ENCODE measurements around the gene ADGRE1. TPM values are rescaled to one million over a fixed set of nuclear protein-coding genes. Genes with fewer than 3 reads are reported as not detected.

Gene ADGRE1
- total and polyA plus RNA-seq, 2 of the 13 experiments (the other 11 are each of a cell fraction or from before 2014, with no cell fraction given), result not detected

- TF ChIP-seq ZNF687 (CRISPR knock-in tag; IDR thresholded peaks at IDR 0.05), result no peak
- TF ChIP-seq, protein P1, sequence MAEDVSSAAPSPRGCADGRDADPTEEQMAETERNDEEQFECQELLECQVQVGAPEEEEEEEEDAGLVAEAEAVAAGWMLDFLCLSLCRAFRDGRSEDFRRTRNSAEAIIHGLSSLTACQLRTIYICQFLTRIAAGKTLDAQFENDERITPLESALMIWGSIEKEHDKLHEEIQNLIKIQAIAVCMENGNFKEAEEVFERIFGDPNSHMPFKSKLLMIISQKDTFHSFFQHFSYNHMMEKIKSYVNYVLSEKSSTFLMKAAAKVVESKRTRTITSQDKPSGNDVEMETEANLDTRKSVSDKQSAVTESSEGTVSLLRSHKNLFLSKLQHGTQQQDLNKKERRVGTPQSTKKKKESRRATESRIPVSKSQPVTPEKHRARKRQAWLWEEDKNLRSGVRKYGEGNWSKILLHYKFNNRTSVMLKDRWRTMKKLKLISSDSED (CRISPR knock-in tag; IDR thresholded peaks at IDR 0.05), result no peak
Measured at GRCh38 chr19:6877766-6878165, 9.6 kb upstream of the ADGRE1 start (continued).

GRCh38 chr19:6886277-6886897, 992 bp upstream of the ADGRE1 start:
- WGBS (ENCODE audit: low lambda C conversion rate), result 31% methylated on average over 7 of the region's 7 CpGs
- TF ChIP-seq ZNF431 (CRISPR knock-in tag; IDR thresholded peaks at IDR 0.05; ENCODE audit: borderline replicate concordance, low read depth) (no peak), SRF (IDR thresholded peaks at IDR 0.05; ENCODE audit: low read depth, low read length) (no peak), IKZF1 (IDR thresholded peaks at IDR 0.05) (no peak), ZNF674 (CRISPR knock-in tag; IDR thresholded peaks at IDR 0.05; ENCODE audit: low read depth) (no peak), DR1 (CRISPR knock-in tag; IDR thresholded peaks at IDR 0.05) (no peak), ZC3H4 (CRISPR knock-in tag; IDR thresholded peaks at IDR 0.05; ENCODE audit: borderline replicate concordance) (no peak), ZNF567 (CRISPR knock-in tag; IDR thresholded peaks at IDR 0.05; ENCODE audit: borderline replicate concordance) (no peak), CHCHD3 (CRISPR knock-in tag; IDR thresholded peaks at IDR 0.05) (no peak)
- TF ChIP-seq, protein P2, sequence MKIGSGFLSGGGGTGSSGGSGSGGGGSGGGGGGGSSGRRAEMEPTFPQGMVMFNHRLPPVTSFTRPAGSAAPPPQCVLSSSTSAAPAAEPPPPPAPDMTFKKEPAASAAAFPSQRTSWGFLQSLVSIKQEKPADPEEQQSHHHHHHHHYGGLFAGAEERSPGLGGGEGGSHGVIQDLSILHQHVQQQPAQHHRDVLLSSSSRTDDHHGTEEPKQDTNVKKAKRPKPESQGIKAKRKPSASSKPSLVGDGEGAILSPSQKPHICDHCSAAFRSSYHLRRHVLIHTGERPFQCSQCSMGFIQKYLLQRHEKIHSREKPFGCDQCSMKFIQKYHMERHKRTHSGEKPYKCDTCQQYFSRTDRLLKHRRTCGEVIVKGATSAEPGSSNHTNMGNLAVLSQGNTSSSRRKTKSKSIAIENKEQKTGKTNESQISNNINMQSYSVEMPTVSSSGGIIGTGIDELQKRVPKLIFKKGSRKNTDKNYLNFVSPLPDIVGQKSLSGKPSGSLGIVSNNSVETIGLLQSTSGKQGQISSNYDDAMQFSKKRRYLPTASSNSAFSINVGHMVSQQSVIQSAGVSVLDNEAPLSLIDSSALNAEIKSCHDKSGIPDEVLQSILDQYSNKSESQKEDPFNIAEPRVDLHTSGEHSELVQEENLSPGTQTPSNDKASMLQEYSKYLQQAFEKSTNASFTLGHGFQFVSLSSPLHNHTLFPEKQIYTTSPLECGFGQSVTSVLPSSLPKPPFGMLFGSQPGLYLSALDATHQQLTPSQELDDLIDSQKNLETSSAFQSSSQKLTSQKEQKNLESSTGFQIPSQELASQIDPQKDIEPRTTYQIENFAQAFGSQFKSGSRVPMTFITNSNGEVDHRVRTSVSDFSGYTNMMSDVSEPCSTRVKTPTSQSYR (CRISPR knock-in tag; IDR thresholded peaks at IDR 0.05; ENCODE audit: borderline replicate concordance), result no peak
- TF ChIP-seq, protein P3, sequence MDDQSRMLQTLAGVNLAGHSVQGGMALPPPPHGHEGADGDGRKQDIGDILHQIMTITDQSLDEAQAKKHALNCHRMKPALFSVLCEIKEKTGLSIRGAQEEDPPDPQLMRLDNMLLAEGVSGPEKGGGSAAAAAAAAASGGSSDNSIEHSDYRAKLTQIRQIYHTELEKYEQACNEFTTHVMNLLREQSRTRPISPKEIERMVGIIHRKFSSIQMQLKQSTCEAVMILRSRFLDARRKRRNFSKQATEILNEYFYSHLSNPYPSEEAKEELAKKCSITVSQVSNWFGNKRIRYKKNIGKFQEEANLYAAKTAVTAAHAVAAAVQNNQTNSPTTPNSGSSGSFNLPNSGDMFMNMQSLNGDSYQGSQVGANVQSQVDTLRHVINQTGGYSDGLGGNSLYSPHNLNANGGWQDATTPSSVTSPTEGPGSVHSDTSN (CRISPR knock-in tag; IDR thresholded peaks at IDR 0.05; ENCODE audit: borderline replicate concordance), result no peak

More at GRCh38 chr19:6886277-6886897, 992 bp upstream of the ADGRE1 start:
- no peak overlapping the region for H2AFZ ChIP-seq (ENCODE audit: low read length)
- BruUV-seq (replicated peaks), result no TSS peak
- DNase-seq (ENCODE audit: low spot score), result no peak
- in situ Hi-C loops (cut with HindIII; ENCODE audit: extremely low pct_ligation_motif_present, low pct_unique_long_range_greater_than_20kb), result no loop called here
- FAIRE-seq, result no peak
- H3K9me3 ChIP-seq (ENCODE audit: low read length), result no peaks in the 10 kb centered on the region
- no peaks in the 10 kb centered on the region for H3K4me1 ChIP-seq (ENCODE audit: insufficient read depth, low read length)
- H3K4me3 ChIP-seq (replicated peaks in 1 of 3; ENCODE audit: insufficient read depth in 1 of 3, low read depth in 2 of 3, low read length in 3 of 3), result no peak overlapping the region
- POLR2A ChIA-PET, result no interaction called here
- H3K27ac ChIP-seq (ENCODE audit: extremely low read length, insufficient read depth, low read length), result no peak overlapping the region
- H4K20me1 ChIP-seq (ENCODE audit: insufficient read depth, low read length), result no peaks in the 10 kb centered on the region
- ATAC-seq, result no peak
- intact Hi-C loops (cut with micrococcal nuclease; ENCODE audit: unreplicated experiment), result no loop called here
- no peak overlapping the region for H3K4me2 ChIP-seq (ENCODE audit: low read depth, low read length)
- CTCF ChIA-PET (ENCODE audit: low intra/inter-chr PET ratio, low total read pairs), result no interaction called here
- H3K9ac ChIP-seq (ENCODE audit: insufficient read depth, low read depth, low read length), result no peak overlapping the region
- peaks cover 2 to 6% of the 10 kb centered on the region in 2 experiments; a peak in 1 of 5 replicates for H3K27me3 ChIP-seq (ENCODE audit: control insufficient read depth in 1 of 2, insufficient read depth in 2 of 2, low read length in 2 of 2)
- no peaks in the 10 kb centered on the region for H3K36me3 ChIP-seq (replicated peaks in 1 of 2; ENCODE audit: control insufficient read depth in 1 of 2, insufficient read depth in 2 of 2, low read length in 2 of 2)
- no peaks in the 10 kb centered on the region for H3K79me2 ChIP-seq (ENCODE audit: insufficient read depth, low read length)

Measured in HepG2 (cell line).